Large intestine (tissue), 3 donors: Measurements from ENCODE around the gene RAB11FIP4. TPM values are rescaled to one million over a fixed set of nuclear protein-coding genes. Genes with fewer than 3 reads are reported as not detected.

Experiments
- DNase-seq, 2 donors: peaks; one replicate each; pipeline versions ENCODE4 v3.0.0 to v3.0.0-alpha.2; 2013
- H3K27ac ChIP-seq: one replicate; pipeline ENCODE4 v1.5.1; 2013; ENCODE audit warnings: low read length
- H3K27me3 ChIP-seq: 2 replicates; pipeline ENCODE4 v1.6.1; 2013; ENCODE audit warnings: low read length; ENCODE audit not compliant: control insufficient read depth, insufficient read depth
- H3K36me3 ChIP-seq: 2 replicates; pipeline ENCODE4 v1.6.1; 2013; ENCODE audit warnings: low read length; ENCODE audit not compliant: control insufficient read depth, insufficient read depth
- H3K4me1 ChIP-seq: one replicate; pipeline ENCODE4 v1.6.1; 2013; ENCODE audit warnings: low read length; ENCODE audit not compliant: control insufficient read depth, insufficient read depth
- H3K4me3 ChIP-seq: one replicate; pipeline ENCODE4 v1.5.1; 2013; ENCODE audit warnings: low read length
- H3K9me3 ChIP-seq: one replicate; pipeline ENCODE4 v1.6.1; 2013; ENCODE audit warnings: mild to moderate bottlenecking, low read depth, low read length, moderate library complexity; ENCODE audit not compliant: control insufficient read depth
- WGBS: methylation state at CpG from one replicate; pipeline ENCODE4 v1.1.5; 2013; ENCODE audit warnings: low lambda C conversion rate; ENCODE audit not compliant: insufficient coverage; 5-methylcytosine and 5-hydroxymethylcytosine counted together
- polyA plus RNA-seq: library from polyadenylated mRNA; unstranded; fragments of 120-200 nt; gene quantifications from one replicate; pipeline ENCODE4 v1.2.1, GENCODE V29; 2013

RAB11FIP4 gene
- polyA plus RNA-seq, 1 donor = 18.8 TPM

GRCh38 chr17:31525801-31526549 is 134.5 kb downstream of the RAB11FIP4 start:
- WGBS = no CpG with 5 or more reads among the region's 21 CpGs
- DNase-seq = no peak
- Histone ChIP-seq H3K27me3 (no peaks in the 10 kb centered on the region), H3K4me1 (peaks cover 4% of the 10 kb centered on the region), H3K36me3 (peaks cover 81% of the 10 kb centered on the region), H3K4me3 (no peak overlapping the region), H3K9me3 (peaks cover 31% of the 10 kb centered on the region), H3K27ac (no peak overlapping the region)

- 100% methylated on average over 1 of the region's 5 CpGs for WGBS
- Histone ChIP-seq H3K36me3 (peaks cover 82% of the 10 kb centered on the region), H3K4me3 (no peak overlapping the region), H3K4me1 (no peaks in the 10 kb centered on the region), H3K27me3 (no peaks in the 10 kb centered on the region), H3K9me3 (peaks cover 25% of the 10 kb centered on the region), H3K27ac (no peak overlapping the region)
- DNase-seq = no peak
Measured at GRCh38 chr17:31527606-31528005, 136.1 kb downstream of the RAB11FIP4 start.

- no peak for DNase-seq
- no CpG with 5 or more reads among the region's 26 CpGs for WGBS
- Histone ChIP-seq H3K27ac (no peak overlapping the region), H3K36me3 (peaks cover 75% of the 10 kb centered on the region), H3K9me3 (peaks cover 18% of the 10 kb centered on the region), H3K27me3 (no peaks in the 10 kb centered on the region), H3K4me1 (no peaks in the 10 kb centered on the region), H3K4me3 (no peak overlapping the region)
Measured at GRCh38 chr17:31528291-31528874, 136.9 kb downstream of the RAB11FIP4 start.

- Histone ChIP-seq H3K36me3 (peaks cover 61% of the 10 kb centered on the region), H3K4me1 (no peaks in the 10 kb centered on the region), H3K4me3 (no peak overlapping the region), H3K9me3 (peaks cover 3% of the 10 kb centered on the region), H3K27me3 (no peaks in the 10 kb centered on the region), H3K27ac (no peak overlapping the region)
- no peak for DNase-seq
- no CpG with 5 or more reads among the region's 12 CpGs for WGBS
Measured at GRCh38 chr17:31529841-31530251, 138.4 kb downstream of the RAB11FIP4 start.

GRCh38 chr17:31530391-31530985 is 139.0 kb downstream of the RAB11FIP4 start:
- Histone ChIP-seq H3K9me3 (no peaks in the 10 kb centered on the region), H3K36me3 (peaks cover 55% of the 10 kb centered on the region), H3K27me3 (no peaks in the 10 kb centered on the region), H3K4me3 (no peak overlapping the region), H3K27ac (no peak overlapping the region), H3K4me1 (no peaks in the 10 kb centered on the region)
- WGBS = no CpG with 5 or more reads among the region's 14 CpGs
- DNase-seq = no peak

- H3K9me3 ChIP-seq = no peaks in the 10 kb centered on the region
- no peaks in the 10 kb centered on the region for H3K4me1 ChIP-seq
- no peaks in the 10 kb centered on the region for H3K27me3 ChIP-seq
- no peak overlapping the region for H3K4me3 ChIP-seq
- DNase-seq = no peak
- no CpG with 5 or more reads among the region's 16 CpGs for WGBS
- peaks cover 50% of the 10 kb centered on the region for H3K36me3 ChIP-seq
- H3K27ac ChIP-seq = no peak overlapping the region
Measured at GRCh38 chr17:31531336-31531980, 140.0 kb downstream of the RAB11FIP4 start.

- H3K36me3 ChIP-seq = peaks cover 48% of the 10 kb centered on the region
Measured at GRCh38 chr17:31532081-31532480, 140.6 kb downstream of the RAB11FIP4 start.

GRCh38 chr17:31532526-31532925 is 141.1 kb downstream of the RAB11FIP4 start:
- peaks cover 48% of the 10 kb centered on the region for H3K36me3 ChIP-seq
- no peak overlapping the region for H3K4me3 ChIP-seq
- DNase-seq = no peak
- no peaks in the 10 kb centered on the region for H3K27me3 ChIP-seq
- H3K27ac ChIP-seq = no peak overlapping the region
- no CpG with 5 or more reads among the region's 10 CpGs for WGBS
- no peaks in the 10 kb centered on the region for H3K9me3 ChIP-seq
- no peaks in the 10 kb centered on the region for H3K4me1 ChIP-seq

More at GRCh38 chr17:31532081-31532480, 140.6 kb downstream of the RAB11FIP4 start:
- Histone ChIP-seq H3K9me3 (no peaks in the 10 kb centered on the region), H3K27ac (no peak overlapping the region), H3K4me3 (no peak overlapping the region), H3K4me1 (no peaks in the 10 kb centered on the region), H3K27me3 (no peaks in the 10 kb centered on the region)
- no peak for DNase-seq
- WGBS = 100% methylated on average over 1 of the region's 7 CpGs

GRCh38 chr17:31533546-31534155 is 142.2 kb downstream of the RAB11FIP4 start:
- peak in 1 of 2 donors; percentile 32 for DNase-seq
- Histone ChIP-seq H3K27ac (no peak overlapping the region), H3K4me1 (peaks cover 3% of the 10 kb centered on the region)

More at GRCh38 chr17:31533546-31534155, 142.2 kb downstream of the RAB11FIP4 start:
- Histone ChIP-seq H3K36me3 (peaks cover 38% of the 10 kb centered on the region), H3K9me3 (no peaks in the 10 kb centered on the region), H3K27me3 (no peaks in the 10 kb centered on the region), H3K4me3 (no peak overlapping the region)
- 0% methylated on average over 1 of the region's 10 CpGs for WGBS
